Amniotic epithelial cell (primary cell): ENCODE data around the gene UAP1L1.
"Not testable (repeated sequence)": the region's sequence is repeated elsewhere in the genome, so short reads cannot be mapped to it uniquely, and the experiment has no call there.

Experiments
- DNase-seq: peaks from one replicate; pipeline ENCODE4 v3.0.0-alpha.2; 2010; ENCODE audit warnings: low read depth

The UAP1L1 gene

GRCh38 chr9:137115394-137116026 is 38.2 kb downstream of the UAP1L1 start:
- DNase-seq, result no peak

GRCh38 chr9:137116027-137116507 is 38.8 kb downstream of the UAP1L1 start:
- peak; percentile 72 for DNase-seq

GRCh38 chr9:137116728-137117127 is 39.4 kb downstream of the UAP1L1 start:
- DNase-seq, result peak; percentile 96

GRCh38 chr9:137117269-137117731 is 40.0 kb downstream of the UAP1L1 start:
- DNase-seq, result no peak

GRCh38 chr9:137118092-137118603 is 40.8 kb downstream of the UAP1L1 start:
- DNase-seq, result not testable (repeated sequence)

GRCh38 chr9:137121927-137122795 is 44.8 kb downstream of the UAP1L1 start:
- DNase-seq, result not testable (repeated sequence)

GRCh38 chr9:137122796-137123467 is 45.6 kb downstream of the UAP1L1 start:
- DNase-seq, result not testable (repeated sequence)

- no peak for DNase-seq
Measured at GRCh38 chr9:137123468-137123837, 46.1 kb downstream of the UAP1L1 start.

GRCh38 chr9:137123952-137124462 is 46.7 kb downstream of the UAP1L1 start:
- DNase-seq, result not testable (repeated sequence)

- DNase-seq, result no peak
Measured at GRCh38 chr9:137126786-137127185, 49.5 kb downstream of the UAP1L1 start.

GRCh38 chr9:137127301-137128157 is 50.2 kb downstream of the UAP1L1 start:
- DNase-seq, result peak; percentile 43

GRCh38 chr9:137128158-137128861 is 51.0 kb downstream of the UAP1L1 start:
- DNase-seq, result no peak

- DNase-seq, result no peak
Measured at GRCh38 chr9:137128862-137129455, 51.6 kb downstream of the UAP1L1 start.

GRCh38 chr9:137129456-137130175 is 52.3 kb downstream of the UAP1L1 start:
- peak; percentile 88 for DNase-seq

GRCh38 chr9:137130176-137130755 is 52.9 kb downstream of the UAP1L1 start:
- no peak for DNase-seq
